K562 (cell line): ENCODE data around the gene TAMALIN. TPM values are rescaled to one million over a fixed set of nuclear protein-coding genes. Genes with fewer than 3 reads are reported as not detected.
A peak's percentile ranks its signal among the peaks of the same experiment; 100 is the strongest.

Source experiments
- ARID3B ChIP-seq: fragments of 250-450 bp; sonication (Bioruptor Pico); IDR thresholded peaks from 2 replicates; pipeline ENCODE4 v1.4.0; 2020; ENCODE audit warnings: borderline replicate concordance
- DACH1 ChIP-seq: fragments of 450-650 bp; IDR thresholded peaks from 2 replicates; pipeline ENCODE4 v1.6.1; 2018; ENCODE audit not compliant: partially characterized antibody
- FOSL1 ChIP-seq: fragments of 200-800 bp; sonication (Bioruptor generic); conservative IDR thresholded peaks from 2 replicates; pipeline ENCODE4 v1.6.1; 2016; ENCODE audit warnings: missing genetic modification characterization, missing compliant biosample characterization
- FOXP4 ChIP-seq: sonication (generic); formaldehyde crosslinking; IDR thresholded peaks from 2 replicates; pipeline ENCODE4 v1.8.0; 2022; ENCODE audit warnings: mild to moderate bottlenecking, missing genetic modification reagents, borderline replicate concordance
- GTF2F1 ChIP-seq: IDR thresholded peaks from 2 replicates; pipeline ENCODE4 v1.6.1; 2011; ENCODE audit warnings: low read depth, low read length, improper control_type of control experiment
- HMBOX1 ChIP-seq: sonication (generic); IDR thresholded peaks from 2 replicates; pipeline ENCODE4 v1.6.1; 2016
- LARP7 ChIP-seq: fragments of 450-650 bp; IDR thresholded peaks from 2 replicates; pipeline ENCODE4 v1.6.1; 2016
- MECOM ChIP-seq: fragments of 250-450 bp; sonication (Bioruptor Pico); IDR thresholded peaks from 2 replicates; pipeline ENCODE4 v1.8.0; 2022; ENCODE audit warnings: inconsistent platforms
- MEF2A ChIP-seq: IDR thresholded peaks from 2 replicates; pipeline ENCODE4 v1.6.1; 2011; ENCODE audit warnings: low read depth, mild to moderate bottlenecking, low read length, moderate library complexity; ENCODE audit not compliant: control insufficient read depth
- PBX2 ChIP-seq, 2 experiments: IDR thresholded peaks in 1 of 2; conservative IDR thresholded peaks in 1 of 2; 2 replicates each; pipeline ENCODE4 v1.6.1; 2016; ENCODE audit warnings: low read depth in 2 of 2, mild to moderate bottlenecking in 1 of 2, missing compliant biosample characterization in 1 of 2, missing genetic modification characterization in 1 of 2, moderate library complexity in 1 of 2
- POLR2AphosphoS5 ChIP-seq: IDR thresholded peaks from 2 replicates; pipeline ENCODE4 v1.6.1; 2011; ENCODE audit warnings: mild to moderate bottlenecking, low read depth, low read length, moderate library complexity; ENCODE audit not compliant: control insufficient read depth, insufficient read depth
- SP1 ChIP-seq: sonication (generic); formaldehyde crosslinking; IDR thresholded peaks from 2 replicates; pipeline ENCODE4 v1.8.1; 2022; ENCODE audit warnings: mild to moderate bottlenecking, missing genetic modification reagents
- SPI1 ChIP-seq: IDR thresholded peaks from 2 replicates; pipeline ENCODE4 v1.6.1; 2011; ENCODE audit warnings: low read depth, low read length, control low read depth, borderline replicate concordance
- USF2 ChIP-seq: sonication (generic); formaldehyde crosslinking; IDR thresholded peaks from 2 replicates; pipeline ENCODE4 v1.5.0; 2020; ENCODE audit warnings: missing genetic modification reagents
- XRCC4 ChIP-seq: IDR thresholded peaks from one replicate; pipeline ENCODE4 v1.6.1; 2011; ENCODE audit not compliant: insufficient read depth, insufficient read length; ENCODE audit errors: extremely low read depth
- ZNF217 ChIP-seq: sonication (generic); formaldehyde crosslinking; IDR thresholded peaks from 2 replicates; pipeline ENCODE4 v1.8.0; 2022; ENCODE audit warnings: mild to moderate bottlenecking, missing genetic modification reagents
- ZNF507 ChIP-seq: conservative IDR thresholded peaks from 2 replicates; pipeline ENCODE4 v1.6.1; 2017; ENCODE audit warnings: missing genetic modification characterization, missing compliant biosample characterization
- ZNF589 ChIP-seq: fragments of 200-800 bp; sonication (Bioruptor generic); IDR thresholded peaks from 2 replicates; pipeline ENCODE4 v1.6.1; 2016; ENCODE audit warnings: low read depth, missing genetic modification characterization, missing compliant biosample characterization
- ZNF764 ChIP-seq: fragments of 250-450 bp; sonication (Bioruptor Pico); IDR thresholded peaks from 2 replicates; pipeline ENCODE4 v1.4.0; 2020; ENCODE audit warnings: low read depth, mild to moderate bottlenecking, moderate library complexity
- polyA plus RNA-seq, 8 experiments: library from polyadenylated mRNA; depleted of rRNA in 4 of 8; stranded (reverse) in 5 of 8; unstranded in 3 of 8; fragments of >200 nt; fragmentation: Nextera tagmentation in 2 of 8; fragmentation: Illumina TruSeq in 1 of 8; extraction: Ambion mirVana in 2 of 8; extraction: Trizol in 1 of 8; gene quantifications; 2 replicates each; pipeline versions ENCODE4 v1.2.1 to v1.2.3, GENCODE V29; 2011 to 2014; ENCODE audit warnings: inconsistent platforms in 1 of 8, missing spikeins in 1 of 8
- total RNA-seq, 7 experiments: library from RNA; depleted of rRNA in 6 of 7; stranded (reverse); fragments of >200 nt in 6 of 7; fragmentation: Illumina TruSeq in 2 of 7; extraction: Trizol in 2 of 7; gene quantifications; 2 replicates each; pipeline versions ENCODE4 v1.2.1 to v1.2.3, GENCODE V29; 2011 to 2021; ENCODE audit warnings: low replicate concordance in 1 of 7

TAMALIN gene
- total and polyA plus RNA-seq, 9 of the 15 experiments (the other 6 are each of a cell fraction or from before 2014, with no cell fraction given): 0.74 to 2.2 (median 1.5) TPM; not detected in 2

GRCh38 chr12:51976376-51977160 is 30.2 kb upstream of the TAMALIN start (continued):
- no peak for TF ChIP-seq USF2 (CRISPR knock-in tag)
- TF ChIP-seq ZNF507 (tag): no peak
- TF ChIP-seq FOXP4 (CRISPR knock-in tag): no peak
- no peak for TF ChIP-seq DACH1
- TF ChIP-seq XRCC4: no peak
- TF ChIP-seq ZNF764 (CRISPR knock-in tag): no peak
- TF ChIP-seq ZNF589 (CRISPR knock-in tag): peak; percentile 43; the same call in 1 of the 2 replicates
- no peak for TF ChIP-seq ARID3B (CRISPR knock-in tag)
- no peak for TF ChIP-seq SP1 (CRISPR knock-in tag)
- no peak for TF ChIP-seq POLR2AphosphoS5
- TF ChIP-seq FOSL1 (tag): peak; percentile 86
- no peak for TF ChIP-seq GTF2F1
- no peak for TF ChIP-seq LARP7
- no peak for TF ChIP-seq ZNF217 (CRISPR knock-in tag)
- no peak for TF ChIP-seq HMBOX1
- TF ChIP-seq SPI1: 0 out of 2 replicates have a peak, but pooled peaks have one; percentile 19
- TF ChIP-seq MECOM (CRISPR knock-in tag): no peak
- TF ChIP-seq PBX2 (CRISPR knock-in tag; IDR thresholded peaks at IDR 0.05; ENCODE audit: low read depth): no peak
- peak; percentile 66 for TF ChIP-seq PBX2 (tag; conservative IDR thresholded peaks at IDR 0.05; ENCODE audit: low read depth)
- TF ChIP-seq MEF2A: no peak
